HG02852 (cell line): Measurements from ENCODE around the gene HAX1.

Experiments
- ATAC-seq: cut with Tn5 transposase; IDR thresholded peaks from one replicate; pipeline ENCODE4 v1.9.1; 2021; ENCODE audit warnings: mild to moderate bottlenecking, moderate library complexity; ENCODE audit not compliant: unreplicated experiment

HAX1 gene

GRCh38 chr1:154324669-154325582 lies 52.5 kb downstream of the HAX1 start, which contains the start of gene ATP8B2:
Gene ATP8B2 (plus strand): TSS chr1:154325525. CDS start chr1:154328142, 2,617 bp downstream.
- no peak for ATAC-seq
